Femur (tissue), 1 donor: ENCODE measurements around the gene SCIMP.
A peak's percentile ranks its signal among the peaks of the same experiment; 100 is the strongest.
"Not testable (repeated sequence)": the region's sequence is repeated elsewhere in the genome, so short reads cannot be mapped to it uniquely, and the experiment has no call there.

ENCODE experiments used
- DNase-seq: peaks from one replicate; pipeline ENCODE4 v3.0.0-alpha.2; 2017

Gene SCIMP

GRCh38 chr17:5237541-5238016, 2.9 kb upstream of the SCIMP start:
- peak; percentile 27 for DNase-seq

- DNase-seq = no peak
Observed at GRCh38 chr17:5236938-5237540, 2.4 kb upstream of the SCIMP start.

GRCh38 chr17:5233492-5233891, 1.2 kb downstream of the SCIMP start:
- DNase-seq = not testable (repeated sequence)

- no peak for DNase-seq
Observed at GRCh38 chr17:5226940-5227878, 7.5 kb downstream of the SCIMP start.

GRCh38 chr17:5225668-5226457, 8.8 kb downstream of the SCIMP start:
- no peak for DNase-seq

- not testable (repeated sequence) for DNase-seq
Observed at GRCh38 chr17:5221912-5222311, 12.7 kb downstream of the SCIMP start.

- DNase-seq = no peak
Observed at GRCh38 chr17:5220074-5220473, 14.6 kb downstream of the SCIMP start.

GRCh38 chr17:5219536-5219935, 15.1 kb downstream of the SCIMP start:
- no peak for DNase-seq

- DNase-seq = not testable (repeated sequence)
Observed at GRCh38 chr17:5217562-5217961, 17.1 kb downstream of the SCIMP start.

- no peak for DNase-seq
Observed at GRCh38 chr17:5211458-5211857, 23.2 kb downstream of the SCIMP start.

- no peak for DNase-seq
Observed at GRCh38 chr17:5210614-5211252, 23.9 kb downstream of the SCIMP start.

GRCh38 chr17:5210091-5210490, 24.6 kb downstream of the SCIMP start:
- no peak for DNase-seq

GRCh38 chr17:5209396-5209795, 25.3 kb downstream of the SCIMP start:
- DNase-seq = no peak

- DNase-seq = no peak
Observed at GRCh38 chr17:5203908-5204294, 30.8 kb downstream of the SCIMP start.

GRCh38 chr17:5203178-5203907, 31.3 kb downstream of the SCIMP start:
- DNase-seq = no peak

- no peak for DNase-seq
Observed at GRCh38 chr17:5201011-5201410, 33.6 kb downstream of the SCIMP start.

GRCh38 chr17:5200360-5200759, 34.3 kb downstream of the SCIMP start:
- no peak for DNase-seq

- no peak for DNase-seq
Observed at GRCh38 chr17:5198472-5198871, 36.2 kb downstream of the SCIMP start.

- no peak for DNase-seq
Observed at GRCh38 chr17:5194346-5194745, 40.3 kb downstream of the SCIMP start.

- DNase-seq = peak; percentile 98
Observed at GRCh38 chr17:5191541-5192417, 42.9 kb downstream of the SCIMP start, which contains the start of gene ZNF594. ZNF594 (minus strand) TSS chr17:5191868; CDS start chr17:5184256, 7,612 bp downstream.

GRCh38 chr17:5184288-5184687, 50.4 kb downstream of the SCIMP start:
- DNase-seq = no peak
